CD4-positive, alpha-beta T cell treated with Interleukin-21 for 1 hour (primary cell): ENCODE results near the gene GRIFIN.

Source experiments
- DNase-seq: peaks from one replicate; pipeline ENCODE4 v3.0.0-alpha.2; 2020

Gene GRIFIN

DNA sequence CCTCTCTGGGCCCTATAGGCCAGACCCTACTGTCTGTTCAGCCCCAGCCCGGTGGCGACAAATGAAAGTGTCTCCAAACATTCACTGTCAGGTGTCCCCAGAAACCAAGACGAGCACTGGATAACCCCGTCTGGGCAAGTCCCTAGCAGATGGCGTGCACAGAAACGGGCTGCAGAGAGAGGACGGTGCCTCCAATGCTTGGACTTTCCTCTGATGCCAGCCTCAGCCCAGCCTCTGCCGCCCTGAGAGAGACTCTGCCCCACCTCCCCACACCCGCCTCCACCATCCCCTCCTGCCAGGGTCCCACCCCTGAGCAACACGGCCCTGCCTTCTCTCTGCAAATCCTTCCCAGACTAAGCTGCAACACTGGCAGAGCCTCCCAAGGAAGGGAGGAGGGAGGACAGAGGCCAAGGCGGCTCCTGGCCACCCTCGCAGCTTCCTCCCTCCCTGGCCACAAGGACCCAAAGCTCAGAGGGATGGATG, 36.0 kb upstream of the GRIFIN start:
- DNase-seq = no peak

DNA sequence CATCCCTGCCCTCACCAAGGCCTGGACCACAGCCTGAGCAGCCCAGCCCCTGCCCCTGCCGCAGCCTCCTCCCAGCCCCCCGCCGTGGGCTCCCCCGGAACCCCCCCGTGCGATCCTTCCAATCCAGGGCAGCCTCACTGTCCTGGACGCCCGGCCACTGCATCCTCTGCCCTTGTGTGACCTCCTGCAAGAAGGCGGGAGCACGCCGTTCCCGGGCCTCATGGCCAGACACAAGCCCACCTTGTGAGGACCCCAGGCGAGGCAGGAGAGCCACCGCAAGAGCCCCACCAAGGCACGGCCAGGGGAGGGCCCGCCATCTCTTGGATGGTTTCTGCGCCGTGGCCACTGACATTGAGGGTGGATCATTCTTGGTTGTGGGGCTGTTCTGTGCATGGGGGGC, 35.6 kb upstream of the GRIFIN start:
- no peak for DNase-seq

DNA sequence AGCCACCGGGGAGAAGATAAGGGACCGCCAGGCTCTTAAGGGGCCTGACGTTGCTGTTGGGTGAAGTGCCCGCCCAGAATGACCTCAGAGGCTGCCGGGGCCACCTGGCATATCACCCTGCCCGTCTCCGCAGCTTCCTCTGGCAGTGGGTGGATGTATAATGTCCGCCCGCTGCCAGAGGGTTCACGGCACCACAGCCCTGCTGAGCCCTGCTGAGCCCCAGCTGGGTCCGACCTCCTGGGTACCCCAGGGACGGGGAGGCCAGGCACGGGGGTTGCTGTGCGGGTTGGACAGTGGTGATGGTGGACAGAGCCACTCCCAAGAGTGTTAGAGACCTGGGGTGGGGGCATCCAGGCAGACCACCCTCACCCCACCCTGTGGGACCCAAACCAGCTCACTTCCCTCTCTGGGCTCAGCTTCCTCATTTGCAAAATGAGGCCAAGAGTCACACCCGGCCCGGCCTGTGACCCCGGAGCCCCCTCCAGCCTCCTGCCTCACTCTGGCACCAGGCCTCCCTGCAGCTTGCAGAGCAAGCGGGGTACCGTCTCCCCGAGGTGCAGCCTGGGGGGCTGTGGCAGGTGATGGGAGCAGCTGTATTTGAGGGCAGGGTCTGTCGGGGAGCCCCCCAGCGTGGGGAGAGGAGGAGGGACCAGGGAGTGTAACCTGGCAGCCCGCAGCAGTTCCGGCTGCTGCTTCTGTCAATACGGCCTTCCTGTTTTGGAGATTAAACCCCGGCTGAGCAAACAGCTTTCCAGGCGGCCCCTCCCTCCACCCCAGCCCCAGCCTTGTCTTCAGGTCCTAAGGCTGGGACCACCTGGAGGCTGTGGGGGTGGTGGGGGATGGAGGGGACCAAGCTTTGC, 34.9 kb upstream of the GRIFIN start:
- peak; percentile 67 for DNase-seq

DNA sequence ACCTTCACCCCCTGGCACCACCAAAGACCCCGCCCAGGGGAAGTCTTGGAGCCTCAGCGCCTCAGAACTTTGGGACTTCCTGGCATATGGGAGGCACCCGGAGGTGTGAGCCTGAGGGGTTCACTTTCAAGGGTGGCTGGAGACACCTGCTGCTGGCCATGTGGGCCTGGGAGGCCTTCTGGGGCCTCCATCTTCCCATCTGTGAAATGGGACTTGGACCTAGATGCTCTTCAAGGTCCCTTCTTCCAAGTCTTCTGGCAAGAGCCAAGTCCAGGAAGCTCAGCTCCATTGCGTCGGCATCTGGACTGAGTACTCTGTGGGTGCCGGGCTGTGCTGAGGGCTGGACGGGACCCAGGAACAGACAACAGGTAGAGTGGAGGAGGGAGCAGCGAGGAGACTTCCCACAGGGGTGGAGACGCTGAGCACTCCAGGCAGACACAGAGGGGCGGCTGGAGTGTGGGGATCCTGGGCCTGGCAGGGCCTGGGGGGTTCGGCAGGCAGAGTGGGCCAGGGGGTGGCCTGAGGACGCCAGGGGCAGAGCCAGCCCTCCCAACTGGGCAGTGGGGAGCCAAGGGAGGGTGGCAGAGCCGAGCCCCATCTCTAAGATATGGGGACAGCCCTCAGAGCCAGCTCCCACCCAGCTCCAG, 34.1 kb upstream of the GRIFIN start:
- no peak for DNase-seq

DNA sequence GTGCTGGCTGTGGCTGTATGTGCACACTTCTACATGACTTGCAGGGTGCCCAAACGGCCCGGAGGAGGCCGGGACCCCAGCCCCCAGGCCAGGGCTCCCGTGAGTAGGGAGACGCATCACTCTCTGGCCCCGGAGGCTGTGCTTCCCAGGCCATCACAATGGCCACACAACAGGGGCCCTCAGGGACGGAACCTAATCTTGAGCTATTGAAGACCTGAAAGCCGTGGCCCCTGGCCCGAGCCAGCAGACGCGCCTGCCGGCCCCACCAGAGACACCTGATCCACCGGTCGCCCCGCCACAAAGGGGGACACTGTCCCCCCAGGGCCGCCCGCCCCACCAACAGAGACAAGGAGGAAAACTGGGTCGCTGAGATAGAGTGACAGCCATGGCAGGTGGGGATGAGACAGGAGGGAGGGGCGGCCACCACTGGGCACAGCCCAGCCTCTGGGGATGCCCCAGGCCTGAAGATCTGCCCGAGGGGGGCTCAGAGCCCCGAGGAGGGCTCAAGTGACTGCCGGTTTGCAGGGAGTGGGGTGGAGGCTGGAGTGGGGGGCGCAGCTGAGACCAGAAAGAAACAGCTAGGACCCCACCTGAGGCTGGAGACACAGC, 33.2 kb upstream of the GRIFIN start:
- no peak for DNase-seq

GRCh38 chr7:2508327-2509215, 32.4 kb upstream of the GRIFIN start:
- DNase-seq = peak; percentile 85

- DNase-seq = no peak
These were observed 31.7 kb upstream of the GRIFIN start for GRCh38 chr7:2507917-2508306.

DNA sequence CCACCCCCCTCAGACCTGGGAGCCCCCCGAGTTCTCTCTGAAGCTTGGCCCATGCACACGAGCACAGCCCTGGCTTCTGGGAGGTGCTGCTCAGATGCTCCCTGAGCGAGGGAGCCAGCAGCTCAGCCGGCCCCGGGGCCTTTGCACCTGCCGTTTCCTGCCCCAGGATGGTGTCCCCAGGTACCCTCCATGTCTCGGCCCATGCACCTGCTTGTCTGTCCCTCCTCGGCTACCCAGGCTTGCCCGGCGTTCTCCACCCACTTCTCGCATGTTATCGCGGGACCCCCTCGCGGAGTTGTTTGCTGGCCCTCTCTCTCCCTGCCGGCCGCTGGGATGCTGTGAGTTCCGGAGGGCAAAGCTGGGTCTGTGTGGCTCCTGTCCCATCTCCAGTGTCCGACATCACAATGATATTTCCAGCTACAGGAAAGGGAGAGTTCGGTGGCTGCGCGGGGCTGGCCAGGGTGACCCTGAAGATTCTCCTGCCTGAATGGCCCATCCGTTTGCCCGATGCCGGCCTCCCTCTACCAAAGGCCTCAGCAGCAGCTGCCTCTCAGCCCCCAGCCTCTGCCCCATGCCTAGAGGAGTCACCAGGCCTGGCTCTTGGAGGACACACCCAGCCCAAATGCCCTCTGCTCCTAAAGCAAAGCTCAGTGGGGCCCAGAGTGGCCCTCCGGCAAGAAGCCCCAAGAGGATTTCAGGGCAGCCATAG, 31.2 kb upstream of the GRIFIN start:
- DNase-seq = no peak

DNA sequence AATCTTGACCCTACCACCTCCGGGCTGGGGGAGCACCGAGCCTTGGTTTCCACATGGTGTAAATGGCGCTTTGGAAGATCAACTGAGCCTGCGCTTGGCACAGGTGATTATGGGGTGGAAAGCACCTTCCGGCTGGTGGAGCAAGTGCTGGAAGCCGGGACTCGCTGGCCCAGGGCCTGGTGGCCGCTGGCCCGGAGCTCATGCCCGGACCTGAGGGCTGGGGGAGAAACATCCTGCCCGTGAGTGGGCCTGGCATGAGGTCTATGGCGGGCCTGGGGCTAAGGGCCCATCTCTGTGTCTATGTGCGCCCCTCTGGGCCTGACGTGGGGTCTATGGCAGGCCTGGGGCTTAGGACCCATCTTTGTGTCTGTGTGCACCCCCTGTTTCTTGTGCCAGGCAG, 29.2 kb upstream of the GRIFIN start:
- DNase-seq = no peak

GRCh38 chr7:2504889-2505375, 28.7 kb upstream of the GRIFIN start:
- DNase-seq = no peak

DNA sequence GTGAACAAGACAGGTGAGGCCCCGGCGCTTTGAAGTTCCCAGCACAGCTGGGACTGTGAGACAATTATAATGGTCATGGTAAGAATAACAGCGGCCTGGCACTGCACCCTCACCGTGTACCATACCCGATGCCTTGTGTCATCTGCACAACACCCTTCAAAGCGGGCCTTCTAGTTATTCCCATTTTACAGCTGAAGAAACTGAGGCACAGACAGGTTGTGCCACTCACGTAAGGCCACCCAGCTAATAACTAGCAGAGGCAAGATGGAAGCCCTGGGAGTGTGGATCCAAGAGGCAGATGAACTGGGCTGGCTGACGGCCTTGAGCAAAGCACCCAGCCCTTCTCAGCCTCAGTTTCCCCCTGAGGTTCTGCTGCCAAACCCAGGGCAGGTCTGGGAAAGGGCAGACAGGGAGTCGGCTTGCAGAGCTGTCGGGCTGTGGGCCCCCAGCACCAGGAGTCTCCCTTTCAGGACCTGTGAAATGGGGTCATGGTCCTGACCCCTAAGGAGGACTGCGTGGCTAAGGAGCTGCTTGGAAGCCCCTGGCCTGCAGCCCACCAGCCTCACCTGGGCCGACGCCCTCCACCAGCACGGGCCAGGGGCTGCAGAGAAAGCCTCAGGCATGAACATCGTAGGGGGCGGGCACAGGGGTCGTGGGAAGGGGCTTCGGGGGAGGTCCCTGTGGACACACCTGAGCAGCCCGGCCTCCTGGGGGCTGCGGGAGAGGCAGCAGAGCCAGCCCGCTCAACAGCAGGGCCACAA, 28.1 kb upstream of the GRIFIN start:
- DNase-seq = no peak

DNA sequence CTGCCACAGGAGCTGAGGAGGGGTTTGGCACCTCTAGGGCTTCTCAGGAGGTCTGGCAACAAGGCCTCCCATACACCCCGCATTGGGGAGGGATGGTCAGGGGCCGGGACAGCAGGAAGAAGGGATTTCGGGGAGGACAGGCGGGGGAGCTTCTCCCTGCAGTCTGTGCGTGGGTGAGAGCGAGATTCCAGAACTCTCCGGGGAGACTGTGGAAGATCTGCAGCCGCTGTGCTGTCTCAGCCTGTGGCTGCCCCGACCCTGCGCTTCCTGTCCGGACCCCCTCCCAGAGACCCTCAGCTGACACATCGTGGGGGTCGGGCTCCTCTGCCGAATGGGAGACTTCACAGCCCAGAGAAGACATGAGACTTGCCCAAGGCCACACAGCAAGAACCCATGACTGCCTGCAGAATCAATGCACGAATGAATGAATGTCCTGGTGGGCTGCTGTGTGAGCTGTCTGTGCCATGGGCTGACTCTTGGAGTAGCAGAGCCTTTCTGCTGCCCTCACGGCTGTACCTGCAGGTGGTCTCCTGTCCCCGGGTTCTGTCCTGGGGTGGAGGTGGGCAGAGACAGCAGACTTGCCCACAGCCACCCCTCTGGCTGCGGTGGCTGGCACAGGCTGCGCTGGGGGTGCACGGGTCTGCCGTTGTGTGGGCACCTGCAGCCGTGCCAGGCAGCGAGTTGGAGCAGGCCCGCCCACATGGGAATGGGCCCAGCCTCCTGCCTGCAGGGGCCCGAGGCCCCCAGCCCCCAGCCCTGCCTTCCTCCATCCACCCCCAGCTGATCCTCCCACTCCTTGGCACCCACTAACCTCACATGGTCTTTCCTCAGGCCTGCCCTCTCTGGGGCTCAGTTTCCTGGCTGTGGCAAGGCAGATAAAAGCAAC, 27.1 kb upstream of the GRIFIN start:
- no peak for DNase-seq

DNA sequence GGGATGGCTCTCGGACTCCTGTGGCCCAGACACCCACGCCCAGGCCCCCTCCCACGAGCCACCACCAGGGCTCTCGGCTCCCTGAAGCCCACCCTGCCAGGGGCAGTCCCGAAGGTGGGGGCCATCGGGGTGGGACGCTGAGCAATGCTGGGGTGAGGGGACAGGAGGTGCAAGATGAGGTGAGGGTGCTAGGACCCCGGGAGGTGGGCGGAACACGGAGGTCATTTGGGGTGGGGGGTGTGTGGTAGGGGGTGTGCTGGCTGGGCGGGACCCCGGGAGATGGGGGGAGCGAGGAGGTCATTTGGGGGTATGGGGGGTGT, 26.4 kb upstream of the GRIFIN start:
- DNase-seq = no peak

GRCh38 chr7:2501947-2502646, 25.9 kb upstream of the GRIFIN start:
- no peak for DNase-seq

DNA sequence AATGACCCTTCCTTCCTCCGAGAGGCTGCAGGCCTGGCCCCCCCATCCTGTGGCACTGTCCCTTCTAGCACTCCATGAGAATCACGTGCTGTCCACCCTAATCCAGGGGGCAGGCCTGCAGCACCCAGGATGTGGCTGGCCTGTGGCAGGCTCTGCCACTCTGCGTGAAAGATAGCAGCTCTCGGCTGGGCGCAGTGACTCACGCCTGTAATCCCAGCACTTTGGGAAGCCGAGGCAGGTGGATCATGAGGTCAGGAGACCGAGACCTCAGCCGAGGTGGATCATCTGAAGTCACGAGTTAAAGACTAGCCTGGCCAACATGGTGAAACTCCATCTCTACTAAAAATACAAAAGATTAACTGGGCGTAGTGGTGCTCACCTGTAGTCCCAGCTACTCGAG, 24.5 kb upstream of the GRIFIN start:
- no peak for DNase-seq

DNA sequence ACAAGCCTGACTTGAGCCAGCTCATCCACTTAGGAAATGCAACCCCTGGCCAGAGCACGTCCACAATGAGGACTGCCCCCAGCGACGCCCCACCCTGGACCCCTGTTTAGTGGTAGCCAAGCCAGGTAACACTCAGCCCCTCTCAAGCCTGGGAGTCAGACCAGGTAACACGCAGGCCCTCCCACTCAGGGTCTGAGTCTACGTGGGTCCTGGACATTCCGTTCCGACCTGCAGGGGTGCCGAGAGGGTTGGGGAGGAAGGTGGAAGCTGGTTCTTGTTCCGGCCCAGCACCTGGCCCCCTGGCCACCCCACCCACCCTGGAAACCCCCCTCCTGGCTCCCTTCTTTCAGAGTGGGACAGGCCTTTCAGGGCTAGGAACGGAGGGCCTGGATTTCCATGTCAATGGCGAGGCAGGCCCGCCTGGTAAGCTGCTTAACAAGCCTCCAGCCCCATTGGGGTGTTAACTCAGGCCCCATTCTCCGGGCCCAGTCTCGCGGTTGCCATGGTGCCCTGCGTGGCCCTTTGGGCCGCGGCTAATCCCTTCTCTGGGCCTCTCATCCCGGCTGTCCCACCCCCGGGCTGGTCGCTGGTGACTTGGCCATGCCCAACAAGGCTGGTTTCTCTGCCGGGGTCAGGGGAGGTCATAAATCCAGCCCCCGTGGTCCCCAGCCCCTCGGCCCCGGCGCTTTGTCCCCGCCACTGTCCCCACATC, 23.7 kb upstream of the GRIFIN start:
- DNase-seq = no peak

GRCh38 chr7:2499181-2499580, 23.0 kb upstream of the GRIFIN start:
- DNase-seq = no peak

GRCh38 chr7:2498708-2499107, 22.5 kb upstream of the GRIFIN start:
- no peak for DNase-seq
